Right renal cortex interstitium (tissue), 3 donors: ENCODE results near the gene FYN. TPM values are rescaled to one million over a fixed set of nuclear protein-coding genes. Genes with fewer than 3 reads are reported as not detected.

Experiments used
- DNase-seq, 3 donors: peaks; one replicate each; pipeline ENCODE4 v3.0.0-alpha.2; 2013; ENCODE audit warnings: low read depth in 3 of 3, low spot score in 2 of 3
- polyA plus RNA-seq, 3 donors: library from polyadenylated mRNA; unstranded; fragments of 120-200 nt; gene quantifications; one replicate each; pipeline ENCODE4 v1.2.1, GENCODE V29; 2013; ENCODE audit not compliant: insufficient read length in 3 of 3

FYN gene
- polyA plus RNA-seq, 3 donors = 162 to 190 (median 187) TPM

DNA sequence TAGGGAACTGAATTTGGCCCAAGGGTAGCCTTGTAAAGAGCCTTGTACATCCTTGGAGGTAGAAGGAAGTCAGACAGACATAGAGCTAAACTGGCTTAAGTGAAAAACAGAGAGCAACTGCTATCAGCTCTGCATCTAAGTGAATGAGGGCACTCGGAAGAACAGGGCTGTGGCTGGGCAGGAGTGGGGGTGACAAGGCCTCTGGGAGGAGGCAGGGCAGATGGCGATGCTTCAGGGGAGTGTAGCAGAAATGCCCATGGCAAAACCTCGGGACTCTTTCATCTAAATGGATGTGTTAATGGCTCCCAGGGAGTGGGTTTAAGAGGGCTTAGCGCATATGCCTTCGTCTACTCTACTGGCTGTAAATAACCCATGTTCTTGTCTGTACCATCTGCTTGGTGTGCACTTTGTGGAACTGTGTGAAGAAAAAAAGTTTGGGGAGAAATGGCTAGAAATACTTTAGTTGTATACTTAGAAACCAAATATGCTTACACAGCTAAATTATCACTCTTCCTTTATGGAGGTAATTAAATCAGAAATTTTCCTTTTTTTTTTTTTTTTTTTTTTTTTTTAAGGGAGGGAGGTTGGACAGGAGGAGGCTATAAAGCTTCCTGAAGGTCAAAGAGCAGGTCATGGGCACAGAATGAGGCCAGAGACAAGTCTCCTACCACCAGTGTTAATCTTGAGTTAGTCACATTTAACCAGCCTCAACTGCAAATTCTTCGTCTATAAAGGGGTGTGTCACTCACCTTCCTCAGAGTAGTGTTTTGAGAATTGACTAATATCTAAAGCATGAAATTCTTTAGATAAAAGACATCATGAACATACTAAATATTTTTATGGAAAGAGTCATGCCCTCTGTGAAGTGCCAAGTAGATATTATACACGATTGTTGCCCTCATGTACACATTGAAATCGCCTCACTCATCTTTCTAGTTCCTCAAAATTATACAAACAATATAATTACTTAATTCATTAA, 60.9 kb downstream of the FYN start:
- no peak for DNase-seq

DNA sequence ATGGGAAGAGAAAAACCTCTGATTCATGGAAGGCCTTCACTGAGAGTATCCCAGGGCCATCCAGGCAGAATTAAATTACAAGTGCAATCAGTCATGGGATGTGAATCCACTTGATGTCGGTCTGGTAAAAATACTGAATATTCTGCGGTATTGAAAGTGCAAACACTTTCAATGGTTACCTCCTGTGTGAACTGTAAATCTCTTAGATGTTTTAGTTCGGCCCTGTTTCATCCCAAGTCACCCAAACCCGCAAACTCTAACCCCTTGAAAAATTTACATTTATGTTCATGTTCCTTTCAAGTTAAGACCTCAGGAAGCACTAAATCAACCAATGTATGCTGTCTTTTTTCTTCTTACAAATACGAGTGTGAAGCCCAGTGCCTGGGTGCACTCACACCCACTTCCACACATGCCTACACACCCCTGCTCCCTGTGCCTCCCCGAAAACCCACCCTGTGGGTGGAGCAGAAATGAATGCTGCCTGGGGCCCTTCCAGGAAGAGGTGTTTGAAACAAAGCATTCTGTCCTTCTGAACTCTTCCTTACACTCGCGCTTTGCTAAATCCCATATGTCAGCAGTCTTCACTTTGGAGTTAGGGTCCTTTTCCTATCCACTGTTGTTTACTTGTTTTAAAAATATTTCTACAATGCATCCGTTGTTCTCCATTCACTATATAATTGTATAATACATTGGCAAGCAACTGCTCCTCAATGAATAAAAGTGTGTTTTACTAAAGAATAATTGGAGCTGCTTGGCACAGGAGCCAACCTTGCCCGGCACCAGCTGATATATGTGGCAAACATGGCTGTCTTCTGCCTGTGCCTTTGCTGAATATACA, 62.7 kb downstream of the FYN start:
- no peak for DNase-seq

- DNase-seq = no peak
Measured at GRCh38 chr6:111809766-111810165, 63.5 kb downstream of the FYN start.

GRCh38 chr6:111809264-111809663, 64.0 kb downstream of the FYN start:
- DNase-seq = no peak

DNA sequence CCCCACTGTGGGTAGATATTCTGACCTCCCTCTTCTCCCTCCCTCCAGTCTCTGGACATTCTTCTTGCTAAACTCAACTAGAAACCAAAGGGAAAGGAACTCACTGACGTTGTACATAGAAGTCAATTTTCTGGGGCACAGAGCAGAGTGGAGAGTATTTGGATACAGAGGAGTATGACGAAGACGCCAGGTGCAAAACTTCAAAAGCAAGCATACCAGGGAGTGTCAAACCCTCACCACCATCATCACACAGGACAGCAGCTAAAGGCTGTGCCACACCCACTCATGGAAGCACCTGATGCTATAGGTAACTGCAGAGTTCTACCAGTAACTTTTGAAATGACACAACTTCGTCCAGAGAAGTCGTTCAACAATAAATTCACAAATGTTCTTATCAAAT, 64.8 kb downstream of the FYN start:
- no peak for DNase-seq

DNA sequence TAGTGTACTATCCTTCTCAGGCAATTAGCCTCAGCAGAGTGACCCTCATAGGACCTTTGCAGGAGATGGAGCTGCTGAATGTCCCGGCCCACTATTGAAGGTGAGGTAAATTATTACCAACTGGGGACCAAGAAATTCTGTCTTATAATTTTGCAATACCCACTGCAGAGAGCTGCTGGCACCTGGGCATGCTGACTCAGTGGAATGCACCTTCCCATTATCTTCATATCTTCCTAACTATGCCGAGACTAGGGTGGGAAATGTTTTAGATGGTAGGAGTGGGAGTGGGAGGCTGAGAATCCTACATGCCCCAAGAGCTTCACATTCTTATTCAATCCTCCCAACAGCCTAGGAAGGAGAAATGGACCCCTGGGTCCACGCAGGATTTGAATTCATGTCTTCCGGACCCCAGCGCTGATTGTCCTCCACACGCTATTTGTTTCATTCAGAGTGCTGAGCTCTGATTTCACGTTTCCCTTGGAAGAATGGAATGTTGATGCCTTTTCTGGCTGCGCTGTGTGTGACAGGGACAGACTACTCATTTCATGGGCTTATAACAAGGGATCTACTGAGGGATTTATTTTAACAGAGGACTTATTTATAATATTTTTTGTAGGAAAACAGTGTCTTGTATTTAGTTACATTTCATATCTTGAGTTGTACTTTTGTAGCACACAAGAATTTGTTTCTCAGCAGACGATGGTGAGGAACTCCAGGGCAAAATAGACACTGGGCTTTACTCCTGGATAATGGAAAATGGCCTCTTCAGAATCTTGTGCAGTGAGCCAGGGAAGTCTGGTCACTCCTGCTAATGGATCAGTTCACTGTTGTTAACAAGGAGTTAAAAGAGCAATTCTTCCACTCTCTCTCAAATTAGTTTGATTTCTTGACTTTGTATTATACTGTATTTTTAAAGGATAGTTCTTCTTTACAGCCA, 66.4 kb downstream of the FYN start:
- no peak for DNase-seq

DNA sequence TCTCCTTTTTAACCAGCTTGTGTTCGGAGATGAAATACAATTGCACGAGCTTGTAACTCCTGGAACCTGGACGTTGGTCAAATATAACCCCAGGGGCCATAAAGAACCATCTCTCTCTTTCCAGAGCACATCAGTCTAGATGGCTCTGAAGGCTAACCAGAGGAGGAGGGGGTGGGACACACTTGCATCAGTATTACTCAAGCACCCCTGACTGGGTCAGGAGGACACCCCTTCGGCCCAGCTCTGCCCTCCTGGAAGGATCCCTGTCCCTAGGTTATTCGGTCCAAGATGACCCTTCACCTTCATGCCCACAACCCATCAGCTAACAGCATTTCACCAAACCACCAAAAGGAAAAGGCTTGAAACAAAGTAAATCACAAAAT, 67.1 kb downstream of the FYN start:
- DNase-seq = no peak

DNA sequence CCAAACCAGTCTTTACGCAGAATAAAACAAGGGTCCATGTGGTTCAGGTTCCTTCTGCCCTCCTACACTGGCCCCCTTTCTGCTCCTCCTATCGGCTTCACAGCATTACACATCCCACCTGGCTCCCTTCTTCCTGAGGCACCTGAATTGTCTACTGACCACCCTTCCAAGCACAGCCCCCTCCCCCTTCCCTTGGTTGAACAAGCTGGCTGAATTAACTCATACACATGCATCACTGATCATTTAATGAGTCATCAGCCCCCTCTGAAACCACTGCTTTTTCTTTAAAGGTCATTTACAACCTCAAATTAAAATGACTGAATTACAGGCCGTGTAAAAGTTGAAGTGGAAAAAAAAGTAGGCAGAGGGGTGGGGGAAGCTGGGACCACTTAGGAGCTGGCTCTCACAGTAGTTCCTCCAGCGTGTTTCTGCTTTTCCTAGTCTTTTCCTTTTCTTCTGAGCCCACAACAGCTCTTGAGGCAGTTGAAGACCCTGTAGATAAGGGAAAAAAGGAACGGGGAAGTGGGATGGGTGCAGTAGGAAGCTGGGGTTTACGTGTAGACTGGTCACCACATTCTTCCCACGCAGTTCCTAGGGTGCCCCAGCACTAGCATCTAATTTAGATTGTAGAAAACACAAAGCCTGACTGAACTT, 67.6 kb downstream of the FYN start:
- DNase-seq = peak in 1 of 3 donors; percentile 65

GRCh38 chr6:111804627-111805235, 68.5 kb downstream of the FYN start:
- no peak for DNase-seq

DNA sequence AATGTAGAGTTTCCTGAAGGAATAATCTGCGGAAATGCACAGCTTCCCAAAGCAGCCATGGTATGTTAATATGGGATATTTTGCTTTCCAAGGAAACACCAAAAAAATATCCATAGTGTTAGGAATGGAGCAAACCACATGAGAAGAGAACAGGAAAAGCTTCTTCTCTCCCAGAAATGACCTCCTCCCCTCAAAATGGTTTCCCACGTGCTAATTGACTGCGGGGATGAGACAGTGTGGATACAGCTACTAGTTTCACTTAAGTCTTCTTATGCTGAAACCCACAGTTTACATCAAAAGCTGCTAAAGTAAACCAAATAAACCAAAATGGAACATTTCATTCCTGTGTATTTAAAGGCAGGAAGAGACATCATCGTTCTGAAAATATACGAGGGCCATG, 69.4 kb downstream of the FYN start:
- DNase-seq = no peak

DNA sequence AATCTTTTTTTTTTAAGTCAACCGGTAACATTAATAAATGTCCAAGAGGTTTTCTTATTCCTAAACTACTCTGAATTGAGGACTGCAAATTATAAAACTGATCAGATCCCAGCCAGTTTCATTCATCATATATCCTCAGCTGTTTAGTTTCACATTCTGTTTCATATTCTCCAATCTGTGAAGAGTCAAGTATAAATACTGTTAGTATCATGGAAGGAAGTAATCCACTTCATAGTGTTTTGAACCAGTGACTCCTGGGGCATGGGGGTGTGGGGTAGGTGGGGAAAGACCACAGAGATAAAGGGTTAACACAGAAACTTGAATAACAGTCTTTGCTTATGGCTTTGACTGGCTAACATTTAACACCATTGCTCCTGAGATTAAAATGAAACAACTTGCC, 69.9 kb downstream of the FYN start:
- no peak for DNase-seq

- DNase-seq = no peak
Measured at GRCh38 chr6:111802720-111803330, 70.4 kb downstream of the FYN start.

DNA sequence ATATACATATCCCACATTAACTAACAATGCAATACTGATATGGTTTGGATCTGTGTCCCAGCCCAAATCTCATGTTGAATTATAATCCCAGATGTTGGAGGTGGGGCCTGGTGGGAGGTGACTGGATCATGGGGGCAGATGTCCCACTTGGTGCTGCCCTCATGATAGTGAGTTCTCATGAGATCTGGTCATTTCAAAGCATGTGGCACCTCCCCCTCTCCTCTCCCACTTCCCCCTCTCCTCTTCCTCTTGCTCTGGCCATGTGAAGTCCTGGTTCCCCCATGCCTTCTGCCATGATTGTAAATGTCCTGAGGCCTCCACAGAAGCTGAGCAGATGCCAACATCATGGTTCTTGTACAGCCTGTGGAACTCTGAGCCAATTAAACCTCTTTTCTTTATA, 71.2 kb downstream of the FYN start:
- DNase-seq = no peak

DNA sequence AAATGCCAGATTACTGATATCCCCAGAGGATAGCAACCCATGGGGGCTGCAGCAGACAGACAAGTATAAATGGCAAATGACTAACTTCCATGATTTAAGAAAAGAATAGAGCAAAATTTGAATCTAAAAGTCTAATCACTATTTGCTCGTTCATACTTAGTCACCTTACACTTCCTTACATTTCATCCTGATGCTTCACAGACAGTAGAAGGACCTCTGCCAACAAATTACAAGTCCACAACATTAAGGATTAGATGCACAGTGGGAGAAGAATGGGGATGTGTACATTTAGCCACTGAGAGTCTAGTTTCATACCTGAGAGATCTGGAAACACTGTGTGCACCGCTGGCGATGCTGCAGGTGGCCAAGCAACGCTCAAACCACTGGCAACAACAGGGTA, 72.4 kb downstream of the FYN start:
- no peak for DNase-seq

DNA sequence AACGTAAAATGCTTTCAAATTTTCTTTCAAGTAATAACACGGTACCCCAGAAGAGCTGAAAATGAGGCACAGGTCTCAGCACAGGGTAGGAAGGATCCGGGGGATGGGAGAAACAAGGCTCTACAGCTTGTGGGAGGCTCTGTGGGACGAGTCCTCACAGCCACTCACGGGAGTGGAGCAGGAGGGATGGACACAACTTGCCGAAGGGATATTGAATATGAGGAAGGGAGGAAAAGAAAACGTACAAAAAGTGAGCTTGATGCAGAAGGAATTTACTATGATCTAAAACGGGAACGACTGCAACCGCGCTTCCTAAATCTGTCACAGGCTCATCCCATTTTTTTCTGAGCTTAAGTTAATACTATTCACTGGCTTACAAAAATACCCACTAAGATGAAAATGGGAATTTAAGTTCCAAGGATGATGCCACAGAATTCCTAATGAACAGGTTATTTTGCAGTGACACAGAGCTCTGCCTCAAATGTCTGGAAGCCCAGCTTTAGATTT, 72.9 kb downstream of the FYN start:
- DNase-seq = no peak

DNA sequence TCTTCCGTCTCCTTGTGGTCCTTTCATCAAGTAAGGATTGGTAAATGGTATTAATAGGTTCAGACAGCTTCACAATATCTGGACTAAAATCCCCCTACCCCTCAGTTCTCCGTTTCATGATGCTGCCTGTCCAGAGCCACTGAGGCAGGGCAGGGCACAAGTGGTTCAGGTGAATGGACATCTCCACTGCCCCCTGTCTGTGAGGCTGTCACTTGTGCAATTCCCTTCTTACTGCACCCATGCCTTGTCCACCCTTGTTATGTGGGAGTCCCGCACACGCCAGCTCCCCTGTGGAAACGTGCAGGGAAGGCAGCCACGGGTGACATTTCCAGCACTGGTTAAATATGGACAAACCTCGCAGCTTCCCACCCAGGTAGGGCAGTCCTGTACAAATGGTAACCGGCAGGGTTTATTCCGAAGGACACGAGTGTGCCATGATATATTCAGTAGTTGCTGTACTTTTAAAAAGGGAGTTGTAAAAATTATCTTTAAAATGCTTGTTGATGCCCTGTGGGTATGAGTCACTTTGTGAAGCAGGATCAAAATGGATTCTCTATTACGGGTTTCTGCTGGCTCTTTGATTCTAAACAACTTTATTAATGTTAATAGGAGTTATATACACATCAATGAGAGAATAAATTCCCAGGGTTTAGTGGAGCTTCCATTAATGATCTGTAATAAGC, 73.5 kb downstream of the FYN start:
- no peak for DNase-seq

GRCh38 chr6:111798281-111798725, 74.9 kb downstream of the FYN start:
- no peak for DNase-seq

DNA sequence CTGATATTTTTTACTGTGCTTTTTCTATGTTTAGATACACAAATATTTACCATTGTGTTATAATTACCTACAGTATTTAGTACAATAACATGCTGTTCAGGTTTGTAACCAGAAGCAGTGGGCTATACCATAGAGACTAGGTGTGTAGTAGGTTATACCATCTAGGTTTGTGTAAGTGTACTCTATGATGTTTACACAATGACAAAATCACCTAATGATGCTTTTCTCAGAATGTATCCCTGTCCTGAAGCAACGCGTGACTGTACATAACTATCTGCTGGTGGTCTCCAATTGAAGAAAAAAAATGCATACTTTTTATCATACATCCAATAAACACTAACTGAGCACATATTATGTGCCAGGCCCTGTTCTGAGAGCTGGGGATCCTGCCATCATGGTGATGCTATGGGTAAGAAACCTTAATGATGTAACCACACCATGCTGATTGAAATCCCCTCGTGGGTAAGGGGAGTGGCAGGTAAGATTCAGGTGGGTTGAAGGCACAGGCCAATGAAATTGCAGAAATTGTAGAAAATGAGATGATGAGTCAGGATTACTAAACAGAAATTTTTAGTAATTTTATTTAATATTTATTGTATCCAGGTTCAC, 76.8 kb downstream of the FYN start:
- no peak for DNase-seq
